Heart left ventricle (tissue), 13 donors: ENCODE measurements around the gene TMEM51.

Source experiments
- CTCF ChIP-seq, 12 donors: fragments of 200-600 bp; sonication (generic) in 4 of 12; IDR thresholded peaks; one replicate each; pipeline versions ENCODE4 v1.5.0 to v1.8.0; 2018 to 2022; ENCODE audit warnings: antibody characterized with exemption in 12 of 12, mild to moderate bottlenecking in 5 of 12
- POLR2A ChIP-seq, 2 donors: fragments of 450-650 bp; IDR thresholded peaks; one replicate each; pipeline ENCODE4 v1.6.1; 2017; ENCODE audit warnings: antibody characterized with exemption in 2 of 2, mild to moderate bottlenecking in 2 of 2, moderate library complexity in 2 of 2
- donor health status: ischemic (EF 13 %, LVEDD 7.1; RV severe dilation, severe dysfunction).
- donor health status: DM: no; HTN: yes; CAD: no.
- donor health status: DM: no; HTN: no; CAD: no.
- donor health status: ischemic (EF 25% LVEDD 6.9; RV normal size, moderate dysfunction).
- donor health status: ischemic (EF 25% LVEDD 5.7; RV mildly dilated, moderate dysfunction).
- donor health status: ischemic (EF 35%, LVEDD 5.7; RV mildly dilated, moderate dysfunction).
- donor health status: nonischemic (EF 11% LVEDD 7.7; RV severe dilation, severe dysfunction).
- donor health status: DM: yes; HTN: yes; CAD: no.
- donor health status: PGD.
- donor health status: ischemic (EF 29% LVEDD 5.4; RV normal size, mild dysfunction).
- donor health status: nonischemic (EF 23%, LVEDD 6.1; RV moderate dilation, normal function).

- TF ChIP-seq CTCF (IDR thresholded peaks at IDR 0.05) (no peak), POLR2A (IDR thresholded peaks at IDR 0.05) (no peak)
These were observed 73.1 kb downstream of the TMEM51 start for GRCh38 chr1:15226388-15227255.
